HCT116 (cell line): ENCODE data around the gene CBX4. TPM values are rescaled to one million over a fixed set of nuclear protein-coding genes. Genes with fewer than 3 reads are reported as not detected.
A peak's percentile ranks its signal among the peaks of the same experiment; 100 is the strongest.

Experiments
- ATAC-seq: fragments of 200-7000 bp; cut with Tn5 transposase; 2 replicates; pipeline ENCODE4 v1.9.1; 2020; ENCODE audit warnings: mild to moderate bottlenecking, moderate library complexity
- BruUV-seq: library from RNA; stranded (reverse); fragments of 400-500 nt; replicated peaks from 2 replicates; lab custom pipeline; 2021; lab: Mats Ljungman, UMichigan
- CTCF ChIA-PET: fragments of 300-600 bp; sonication (Branson Sonifier 250); formaldehyde crosslinking; loops from one replicate; lab custom pipeline; 2021; ENCODE audit warnings: antibody characterized with exemption; lab: Charles Lee
- POLR2A ChIA-PET: fragments of 300-600, 350-600 bp; sonication (Branson Sonifier 250); formaldehyde crosslinking; loops from one replicate; lab custom pipeline; 2021; ENCODE audit warnings: antibody characterized with exemption; lab: Charles Lee
- RAD21 ChIA-PET, 2 experiments: fragments of 300-600 bp; sonication (Branson Sonifier 250); formaldehyde crosslinking; loops; one replicate each; lab custom pipeline; 2023; ENCODE audit warnings: low total read pairs in 2 of 2; ENCODE audit not compliant: uncharacterized antibody in 2 of 2, unreplicated experiment in 2 of 2, low non-redundant PET in 1 of 2; lab: Charles Lee
- DNase-seq: peaks from one replicate; pipeline ENCODE4 v3.0.0-alpha.2; 2010; ENCODE audit warnings: low read depth, low spot score
- H2AFZ ChIP-seq: fragments of 200-600 bp; shearing (Covaris generic), sonication (generic); 2 replicates; pipeline ENCODE4 v1.6.1; 2017; ENCODE audit warnings: low read depth, mixed run types, mixed read lengths, antibody characterized with exemption, low read length; ENCODE audit not compliant: poor library complexity, severe bottlenecking
- H3K27ac ChIP-seq: 2 replicates; pipeline ENCODE4 v1.5.1; 2012; ENCODE audit warnings: low read depth, low read length
- H3K27me3 ChIP-seq: fragments of 200-600 bp; sonication (generic); 2 replicates; pipeline ENCODE4 v1.6.1; 2016; ENCODE audit warnings: mixed run types, low read length, mixed read lengths; ENCODE audit not compliant: insufficient read depth
- H3K36me3 ChIP-seq, 2 experiments: fragments of 200-500 bp in 1 of 2; fragments of 200-600 bp in 1 of 2; sonication (Bioruptor generic) in 1 of 2; sonication (generic) in 1 of 2; 2 replicates each; pipeline versions ENCODE4 v1.5.1 to v1.6.1; 2014 to 2016; ENCODE audit warnings: low read length in 2 of 2, inconsistent platforms in 1 of 2, mixed read lengths in 1 of 2, mixed run types in 1 of 2; ENCODE audit not compliant: insufficient read depth in 2 of 2, control insufficient read depth in 1 of 2
- H3K4me1 ChIP-seq, 2 experiments: fragments of 200-600 bp in 1 of 2; sonication (generic) in 1 of 2; 2 replicates each; pipeline versions ENCODE4 v1.5.1 to v1.6.1; 2012 to 2017; ENCODE audit warnings: low read length in 2 of 2, inconsistent platforms in 1 of 2, mild to moderate bottlenecking in 1 of 2, mixed read lengths in 1 of 2, mixed run types in 1 of 2, moderate library complexity in 1 of 2; ENCODE audit not compliant: insufficient read depth in 2 of 2, control insufficient read depth in 1 of 2
- H3K4me2 ChIP-seq: fragments of 200-600 bp; sonication (generic); 2 replicates; pipeline ENCODE4 v1.6.1; 2017; ENCODE audit warnings: mixed run types, low read length, mixed read lengths
- H3K4me3 ChIP-seq, 2 experiments: fragments of 200-600 bp in 1 of 2; sonication (generic) in 1 of 2; replicated peaks in 1 of 2; 2 replicates each; pipeline ENCODE4 v1.5.1; 2011 to 2016; ENCODE audit warnings: low read length in 2 of 2, control low read depth in 1 of 2, low read depth in 1 of 2, mild to moderate bottlenecking in 1 of 2, mixed read lengths in 1 of 2, mixed run types in 1 of 2
- H3K79me2 ChIP-seq: fragments of 200-600 bp; sonication (generic); 2 replicates; pipeline ENCODE4 v1.6.1; 2017; ENCODE audit warnings: mild to moderate bottlenecking, mixed run types, low read length, moderate library complexity, mixed read lengths; ENCODE audit not compliant: insufficient read depth
- H3K9ac ChIP-seq: fragments of 200-600 bp; sonication (generic); 2 replicates; pipeline ENCODE4 v1.6.1; 2016; ENCODE audit warnings: low read length, mixed read lengths
- H3K9me2 ChIP-seq: fragments of 200-600 bp; sonication (generic), shearing (Covaris generic); 2 replicates; pipeline ENCODE4 v1.6.1; 2017; ENCODE audit warnings: mixed run types, mild to moderate bottlenecking, moderate library complexity; ENCODE audit not compliant: insufficient read depth
- H3K9me3 ChIP-seq, 2 experiments: fragments of 200-500 bp in 1 of 2; fragments of 200-600 bp in 1 of 2; sonication (Bioruptor generic) in 1 of 2; sonication (generic) in 1 of 2; 2 replicates each; pipeline ENCODE4 v1.6.1; 2014 to 2017; ENCODE audit warnings: low read length in 2 of 2, mixed read lengths in 2 of 2, inconsistent platforms in 1 of 2, low read depth in 1 of 2, mild to moderate bottlenecking in 1 of 2, mixed run types in 1 of 2, moderate library complexity in 1 of 2; ENCODE audit not compliant: control insufficient read depth in 1 of 2, insufficient read depth in 1 of 2
- H4K20me1 ChIP-seq: fragments of 200-600 bp; sonication (generic), shearing (Covaris generic); 2 replicates; pipeline ENCODE4 v1.6.1; 2017; ENCODE audit warnings: mixed run types, mild to moderate bottlenecking, moderate library complexity; ENCODE audit not compliant: insufficient read depth
- CTCF ChIP-seq, 3 experiments: fragments of 200-600 bp in 1 of 3; sonication (generic) in 1 of 3; IDR thresholded peaks in 2 of 3; conservative IDR thresholded peaks in 1 of 3; 2 replicates each; pipeline ENCODE4 v1.5.1; 2012 to 2017; ENCODE audit warnings: low read depth in 2 of 3, low read length in 2 of 3, antibody characterized with exemption in 1 of 3, borderline replicate concordance in 1 of 3, control low read depth in 1 of 3, mild to moderate bottlenecking in 1 of 3, mixed read lengths in 1 of 3, mixed run types in 1 of 3, moderate library complexity in 1 of 3; ENCODE audit not compliant: insufficient read depth in 1 of 3
- EGR1 ChIP-seq: IDR thresholded peaks from 2 replicates; pipeline ENCODE4 v1.6.1; 2012; ENCODE audit warnings: low read depth
- EZH2 ChIP-seq: fragments of 200-600 bp; sonication (generic); IDR thresholded peaks from 2 replicates; pipeline ENCODE4 v1.6.1; 2017; ENCODE audit warnings: antibody characterized with exemption, mixed run types
- JUND ChIP-seq: IDR thresholded peaks from 2 replicates; pipeline ENCODE4 v1.6.1; 2012
- MAX ChIP-seq: IDR thresholded peaks from 2 replicates; pipeline ENCODE4 v1.6.1; 2012
- POLR2A ChIP-seq: IDR thresholded peaks from 2 replicates; pipeline ENCODE4 v1.7.0; 2011; ENCODE audit warnings: borderline replicate concordance; ENCODE audit not compliant: insufficient read depth, insufficient read length; ENCODE audit errors: extremely low read depth
- REST ChIP-seq: IDR thresholded peaks from 2 replicates; pipeline ENCODE4 v1.6.1; 2012; ENCODE audit warnings: low read depth
- SIN3A ChIP-seq: IDR thresholded peaks from 2 replicates; pipeline ENCODE4 v1.6.1; 2012; ENCODE audit warnings: low read depth
- SRF ChIP-seq: IDR thresholded peaks from 2 replicates; pipeline ENCODE4 v1.6.1; 2012; ENCODE audit warnings: low read depth
- TCF7L2 ChIP-seq: IDR thresholded peaks from 2 replicates; pipeline ENCODE4 v1.7.0; 2011; ENCODE audit warnings: borderline replicate concordance, inconsistent platforms; ENCODE audit not compliant: insufficient read depth, insufficient read length; ENCODE audit errors: extremely low read depth
- ZBTB33 ChIP-seq: IDR thresholded peaks from 2 replicates; pipeline ENCODE4 v1.6.1; 2011; ENCODE audit warnings: mild to moderate bottlenecking, low read length, moderate library complexity; ENCODE audit not compliant: insufficient replicate concordance; ENCODE audit errors: extremely low read depth
- ZFX ChIP-seq: fragments of 450-650 bp; IDR thresholded peaks from 2 replicates; pipeline ENCODE4 v1.6.1; 2017
- intact Hi-C: fragments of 100-400 bp; cut with micrococcal nuclease; formaldehyde crosslinking; loops from 2 replicates; pipeline ENCODE4 v1.10.0; 2022
- total RNA-seq: library from RNA; stranded (reverse); gene quantifications from one replicate; pipeline ENCODE4 v1.2.1, GENCODE V29; 2021; ENCODE audit not compliant: unreplicated experiment

The CBX4 gene
- total RNA-seq, 1 experiment from 2014 or later, result 60.9 TPM

GRCh38 chr17:79798299-79799173 lies 40.7 kb downstream of the CBX4 start:
- H3K27ac ChIP-seq, result peak overlapping the region; percentile 40; the same call in 1 of the 2 replicates
- H4K20me1 ChIP-seq, result no peaks in the 10 kb centered on the region
- BruUV-seq, result no TSS peak
- H3K9me3 ChIP-seq, result no peaks in the 10 kb centered on the region
- POLR2A ChIA-PET, result interaction anchor here (0.6 to 1.2 kb wide), 2 partner anchors 12 to 41 kb away, joined by 3 read pairs; partner anchors contain the start of gene CBX4
- no peaks in the 10 kb centered on the region for H3K9me2 ChIP-seq
- no peak for TF ChIP-seq SIN3A
- TF ChIP-seq ZBTB33, result no peak
- no peak for TF ChIP-seq MAX
- TF ChIP-seq REST, result no peak
- TF ChIP-seq POLR2A, result no peak
- no peak for TF ChIP-seq JUND
- TF ChIP-seq TCF7L2, result no peak
- TF ChIP-seq EGR1, result no peak
- TF ChIP-seq SRF, result no peak
- no peak for TF ChIP-seq CTCF (IDR thresholded peaks at IDR 0.05 in 2 of 3, conservative IDR thresholded peaks at IDR 0.05 in 1 of 3; ENCODE audit: borderline replicate concordance in 1 of 3, insufficient read depth in 1 of 3, low read depth in 2 of 3, low read length in 2 of 3)
- TF ChIP-seq EZH2, result no peak
- no peak for TF ChIP-seq ZFX
- peaks cover 10 to 18% of the 10 kb centered on the region in 2 experiments; a peak in 2 of 4 replicates for H3K36me3 ChIP-seq
- RAD21 ChIA-PET, result no interaction called here
- ATAC-seq, result no peak
- CTCF ChIA-PET, result interaction anchor here (0.9 to 1.4 kb wide), 2 partner anchors 9 to 41 kb away, joined by 3 to 5 read pairs; partner anchors contain the start of gene CBX4
- peak overlapping the region; percentile 46; the same call in 1 of the 2 replicates for H3K9ac ChIP-seq
- H3K4me2 ChIP-seq, result peak overlapping the region; percentile 93
- no peak overlapping the region for H2AFZ ChIP-seq
- H3K79me2 ChIP-seq, result peaks cover 18% of the 10 kb centered on the region; the same call in 1 of the 2 replicates
- H3K27me3 ChIP-seq, result no peaks in the 10 kb centered on the region
- no peak for DNase-seq
- peaks cover 43 to 68% of the 10 kb centered on the region in 2 experiments for H3K4me1 ChIP-seq
- intact Hi-C loops, result loop anchor here (1.0 kb wide), 1 partner anchor 20 kb away; the partner anchor contains the start of gene CBX2
- H3K4me3 ChIP-seq, result no peak overlapping the region
